Smooth muscle cell (in vitro differentiated cells): ENCODE data around the gene VARS1. TPM values are rescaled to one million over a fixed set of nuclear protein-coding genes. Genes with fewer than 3 reads are reported as not detected.
"Not testable (repeated sequence)": the region's sequence is repeated elsewhere in the genome, so short reads cannot be mapped to it uniquely, and the experiment has no call there.

Experiments
- DNase-seq: peaks from one replicate; lab custom pipeline; 2025; ENCODE audit not compliant: unreplicated experiment; lab: John Stamatoyannopoulos, UW
- H2AFZ ChIP-seq: fragments of 200-600 bp; sonication (generic); 2 replicates; pipeline ENCODE4 v1.6.0; 2016; ENCODE audit warnings: antibody characterized with exemption, low read depth, mild to moderate bottlenecking
- H3F3A ChIP-seq: fragments of 200-600 bp; sonication (generic); 2 replicates; pipeline ENCODE4 v1.6.0; 2017; ENCODE audit warnings: antibody characterized with exemption, low read depth
- H3K27ac ChIP-seq: fragments of 200-600 bp; sonication (generic); 2 replicates; pipeline ENCODE4 v1.5.1; 2016; ENCODE audit warnings: low read depth, mild to moderate bottlenecking
- H3K27me3 ChIP-seq: fragments of 200-600 bp; sonication (generic); 2 replicates; pipeline ENCODE4 v1.6.1; 2016; ENCODE audit warnings: low read depth, mild to moderate bottlenecking
- H3K36me3 ChIP-seq: fragments of 200-600 bp; sonication (generic); 2 replicates; pipeline ENCODE4 v1.5.1; 2016; ENCODE audit warnings: low read depth
- H3K4me1 ChIP-seq: fragments of 200-600 bp; sonication (generic); 2 replicates; pipeline ENCODE4 v1.5.1; 2016; ENCODE audit warnings: low read depth
- H3K4me2 ChIP-seq: fragments of 200-600 bp; sonication (generic); 2 replicates; pipeline ENCODE4 v1.6.0; 2016; ENCODE audit warnings: mild to moderate bottlenecking
- H3K4me3 ChIP-seq: fragments of 200-600 bp; sonication (generic); 2 replicates; pipeline ENCODE4 v1.5.1; 2016; ENCODE audit warnings: mild to moderate bottlenecking
- H3K79me2 ChIP-seq: fragments of 200-600 bp; sonication (generic); 2 replicates; pipeline ENCODE4 v1.6.0; 2016; ENCODE audit warnings: low read depth, mild to moderate bottlenecking
- H3K9ac ChIP-seq: fragments of 200-600 bp; sonication (generic); 2 replicates; pipeline ENCODE4 v1.6.0; 2016; ENCODE audit warnings: low read depth
- H3K9me3 ChIP-seq: fragments of 200-600 bp; sonication (generic); replicated peaks from 2 replicates; pipeline ENCODE4 v1.5.1; 2016; ENCODE audit warnings: low read depth
- H4K20me1 ChIP-seq: fragments of 200-600 bp; sonication (generic); 2 replicates; pipeline ENCODE4 v1.6.0; 2016; ENCODE audit warnings: low read depth
- whole genome bisulfite sequencing: methylation state at CpG from one replicate; pipeline ENCODE4 v1.1.7; 2016; ENCODE audit warnings: low lambda C conversion rate; 5-methylcytosine and 5-hydroxymethylcytosine counted together
- polyA plus RNA-seq: library from polyadenylated mRNA; unstranded; fragments of >200 nt; fragmentation: Nextera tagmentation; extraction: Ambion mirVana; gene quantifications from 2 replicates; pipeline ENCODE4 v1.2.1, GENCODE V29; 2016
- total RNA-seq: library from RNA; depleted of rRNA; stranded (reverse); fragments of >200 nt; gene quantifications from 2 replicates; pipeline ENCODE4 v1.2.3, GENCODE V29; 2014
- TF ChIP-seq, protein P1 (sequence below): fragments of 200-600 bp; sonication (generic); IDR thresholded peaks from 2 replicates; pipeline ENCODE4 v1.5.1; 2017; ENCODE audit warnings: borderline replicate concordance, mild to moderate bottlenecking, antibody characterized with exemption; ENCODE audit not compliant: insufficient read depth, poor library complexity, severe bottlenecking

The VARS1 gene
- total and polyA plus RNA-seq, 2 experiments from 2014 or later, result 60.8 to 80.8 TPM

DNA sequence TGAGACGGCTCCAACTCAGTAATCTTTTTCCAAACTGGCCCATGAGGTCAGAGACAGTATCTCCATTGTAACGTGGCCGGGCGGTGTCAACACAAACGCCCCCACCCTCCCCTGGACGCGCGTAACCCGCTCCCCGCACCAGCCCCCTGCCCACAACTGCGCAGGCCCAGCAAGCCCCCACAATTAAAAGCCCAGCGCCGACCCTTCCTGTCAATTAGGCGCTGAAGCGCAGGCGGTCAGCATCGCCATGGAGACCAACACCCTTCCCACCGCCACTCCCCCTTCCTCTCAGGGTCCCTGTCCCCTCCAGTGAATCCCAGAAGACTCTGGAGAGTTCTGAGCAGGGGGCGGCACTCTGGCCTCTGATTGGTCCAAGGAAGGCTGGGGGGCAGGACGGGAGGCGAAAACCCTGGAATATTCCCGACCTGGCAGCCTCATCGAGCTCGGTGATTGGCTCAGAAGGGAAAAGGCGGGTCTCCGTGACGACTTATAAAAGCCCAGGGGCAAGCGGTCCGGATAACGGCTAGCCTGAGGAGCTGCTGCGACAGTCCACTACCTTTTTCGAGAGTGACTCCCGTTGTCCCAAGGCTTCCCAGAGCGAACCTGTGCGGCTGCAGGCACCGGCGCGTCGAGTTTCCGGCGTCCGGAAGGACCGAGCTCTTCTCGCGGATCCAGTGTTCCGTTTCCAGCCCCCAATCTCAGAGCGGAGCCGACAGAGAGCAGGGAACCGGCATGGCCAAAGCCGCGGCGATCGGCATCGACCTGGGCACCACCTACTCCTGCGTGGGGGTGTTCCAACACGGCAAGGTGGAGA, 19.7 kb upstream of the VARS1 start, which contains the start of the genes HSPA1A and HSPA1L:
HSPA1A (plus strand) TSS at position 519 of the 814 bp plus-strand sequence; CDS start at position 733, 214 bp downstream.
HSPA1L (minus strand) TSS at position 259 of the 814 bp plus-strand sequence. CDS start 3,311 bp downstream, outside the sequence.
- peaks cover 20% of the 10 kb centered on the region for H3K4me1 ChIP-seq

DNA sequence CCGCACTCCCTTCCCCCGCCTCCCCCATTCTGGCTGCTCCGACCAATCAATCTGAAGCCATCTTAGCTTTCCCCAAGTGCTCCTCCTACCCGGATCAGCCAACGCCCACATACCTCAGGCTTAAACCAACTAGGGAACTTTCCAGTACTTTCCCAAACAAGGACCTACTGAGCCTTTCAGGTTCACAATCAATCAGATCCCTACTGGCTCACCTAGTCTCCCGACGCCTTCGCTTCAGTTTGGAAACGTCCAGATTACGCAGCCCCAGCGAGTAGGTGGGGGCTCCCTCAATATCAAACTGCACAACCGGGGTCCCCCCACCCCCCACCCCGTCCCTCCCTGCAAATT, 19.1 kb upstream of the VARS1 start:
- DNase-seq, result peak; percentile 88
- Histone ChIP-seq H3K4me1 (peaks cover 20% of the 10 kb centered on the region), H3K27me3 (no peaks in the 10 kb centered on the region), H3K9ac (peak overlapping the region; percentile 88), H2AFZ (peak overlapping the region; percentile 44), H3K27ac (peak overlapping the region; percentile 95), H3K36me3 (no peaks in the 10 kb centered on the region), H3K79me2 (peaks cover 14% of the 10 kb centered on the region), H3K4me3 (peak overlapping the region; percentile 69), H3F3A (peaks cover 16% of the 10 kb centered on the region), H3K4me2 (peak overlapping the region; percentile 92), H4K20me1 (peaks cover 4% of the 10 kb centered on the region), H3K9me3 (no peaks in the 10 kb centered on the region)
- TF ChIP-seq, protein P1, sequence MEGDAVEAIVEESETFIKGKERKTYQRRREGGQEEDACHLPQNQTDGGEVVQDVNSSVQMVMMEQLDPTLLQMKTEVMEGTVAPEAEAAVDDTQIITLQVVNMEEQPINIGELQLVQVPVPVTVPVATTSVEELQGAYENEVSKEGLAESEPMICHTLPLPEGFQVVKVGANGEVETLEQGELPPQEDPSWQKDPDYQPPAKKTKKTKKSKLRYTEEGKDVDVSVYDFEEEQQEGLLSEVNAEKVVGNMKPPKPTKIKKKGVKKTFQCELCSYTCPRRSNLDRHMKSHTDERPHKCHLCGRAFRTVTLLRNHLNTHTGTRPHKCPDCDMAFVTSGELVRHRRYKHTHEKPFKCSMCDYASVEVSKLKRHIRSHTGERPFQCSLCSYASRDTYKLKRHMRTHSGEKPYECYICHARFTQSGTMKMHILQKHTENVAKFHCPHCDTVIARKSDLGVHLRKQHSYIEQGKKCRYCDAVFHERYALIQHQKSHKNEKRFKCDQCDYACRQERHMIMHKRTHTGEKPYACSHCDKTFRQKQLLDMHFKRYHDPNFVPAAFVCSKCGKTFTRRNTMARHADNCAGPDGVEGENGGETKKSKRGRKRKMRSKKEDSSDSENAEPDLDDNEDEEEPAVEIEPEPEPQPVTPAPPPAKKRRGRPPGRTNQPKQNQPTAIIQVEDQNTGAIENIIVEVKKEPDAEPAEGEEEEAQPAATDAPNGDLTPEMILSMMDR, result no peak
- WGBS, result 3% methylated on average over 12 of the region's 13 CpGs

More for the DNA sequence above, 19.7 kb upstream of the VARS1 start, which contains the start of the genes HSPA1A and HSPA1L:
- no peaks in the 10 kb centered on the region for H3K27me3 ChIP-seq
- H3K9ac ChIP-seq, result peak within 1 kb of the TSS; percentile 88
- peaks cover 4% of the 10 kb centered on the region for H4K20me1 ChIP-seq
- peak within 1 kb of the TSS; percentile 92 for H3K4me2 ChIP-seq
- H3K27ac ChIP-seq, result peak within 1 kb of the TSS; percentile 95
- H3K9me3 ChIP-seq, result no peaks in the 10 kb centered on the region
- DNase-seq, result peak; percentile 92
- H3K36me3 ChIP-seq, result no peaks in the 10 kb centered on the region
- H3F3A ChIP-seq, result peaks cover 22% of the 10 kb centered on the region
- under 1% methylated on average over 53 of the region's 56 CpGs for WGBS
- TF ChIP-seq, protein P1, result no peak
- H2AFZ ChIP-seq, result peak within 1 kb of the TSS; percentile 69
- peaks cover 14% of the 10 kb centered on the region for H3K79me2 ChIP-seq
- H3K4me3 ChIP-seq, result peak within 1 kb of the TSS; percentile 69

DNA sequence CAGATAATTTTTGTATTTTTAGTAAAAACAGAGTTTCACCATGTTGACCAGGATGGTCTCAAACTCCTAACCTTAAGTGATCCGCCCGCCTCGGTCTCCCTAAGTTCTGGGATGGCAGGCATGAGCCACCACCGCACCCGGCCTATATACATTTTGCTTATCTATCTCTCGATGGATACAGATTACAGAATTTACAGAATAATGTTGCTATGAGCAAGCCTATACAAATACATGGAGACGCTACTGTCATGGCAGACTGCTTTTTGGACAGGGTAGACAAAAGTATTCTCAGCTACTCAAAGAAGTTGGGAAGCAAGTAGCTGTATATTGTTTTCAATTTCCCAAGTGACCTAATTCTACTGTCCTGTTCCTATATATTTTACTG, 17.9 kb upstream of the VARS1 start:
- Histone ChIP-seq H3K4me3 (peak overlapping the region; percentile 69), H3K9me3 (no peaks in the 10 kb centered on the region), H3K4me1 (peaks cover 20% of the 10 kb centered on the region), H2AFZ (peak overlapping the region; percentile 69), H3K4me2 (peak overlapping the region; percentile 92), H4K20me1 (peaks cover 4% of the 10 kb centered on the region), H3K27me3 (no peaks in the 10 kb centered on the region), H3K36me3 (no peaks in the 10 kb centered on the region), H3K27ac (peak overlapping the region; percentile 95), H3F3A (peaks cover 16% of the 10 kb centered on the region), H3K79me2 (peaks cover 10% of the 10 kb centered on the region), H3K9ac (peak overlapping the region; percentile 7)
- TF ChIP-seq, protein P1, result no peak
- WGBS, result 94% methylated on average over 7 of the region's 7 CpGs
- no peak for DNase-seq

DNA sequence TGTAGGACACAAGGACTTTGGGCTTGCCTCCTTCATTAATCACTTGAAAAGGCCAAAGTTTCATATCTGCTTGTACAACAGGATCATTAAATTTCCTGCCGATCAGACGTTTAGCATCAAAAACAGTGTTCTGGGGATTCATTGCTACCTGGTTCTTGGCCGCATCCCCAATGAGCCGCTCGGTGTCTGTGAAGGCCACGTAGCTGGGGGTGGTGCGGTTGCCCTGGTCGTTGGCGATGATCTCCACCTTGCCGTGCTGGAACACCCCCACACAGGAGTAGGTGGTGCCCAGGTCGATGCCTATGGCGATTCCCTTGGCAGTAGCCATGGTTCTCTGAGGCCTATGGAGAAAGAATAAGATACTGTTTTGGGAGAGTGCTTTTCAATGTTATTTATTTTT, 16.1 kb upstream of the VARS1 start:
- TF ChIP-seq, protein P1, result no peak
- H3K4me1 ChIP-seq, result peaks cover 15% of the 10 kb centered on the region

DNA sequence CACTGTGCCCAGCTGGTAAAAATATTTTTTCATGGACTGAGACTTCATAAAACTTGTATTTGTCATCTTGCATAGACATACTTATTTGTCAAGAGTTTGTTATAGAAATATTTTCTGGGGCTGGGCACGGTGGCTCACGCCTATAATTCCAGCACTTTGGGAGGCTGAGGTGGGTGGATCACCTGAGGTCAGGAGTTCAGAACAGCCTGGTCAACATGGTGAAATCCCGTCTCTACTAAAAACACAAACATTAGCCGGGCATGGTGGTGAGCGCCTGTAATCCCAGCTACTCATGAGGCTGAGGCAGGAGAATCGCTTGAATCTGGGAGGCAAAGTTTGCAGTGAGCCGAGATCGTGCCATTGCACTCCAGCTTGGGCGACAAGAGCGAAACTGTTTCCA, 13.0 kb upstream of the VARS1 start:
- H3K4me2 ChIP-seq, H2AFZ ChIP-seq, H3K4me1 ChIP-seq, H3K9ac ChIP-seq, H3K36me3 ChIP-seq, H3K27ac ChIP-seq, H4K20me1 ChIP-seq, H3K27me3 ChIP-seq, H3K4me3 ChIP-seq, H3K9me3 ChIP-seq, DNase-seq: not testable (repeated sequence)
- peaks cover 23% of the 10 kb centered on the region for H3K79me2 ChIP-seq
- WGBS, result 98% methylated on average over 10 of the region's 10 CpGs
- H3F3A ChIP-seq, result peaks cover 18% of the 10 kb centered on the region

More for the DNA sequence above, 16.1 kb upstream of the VARS1 start:
- no peaks in the 10 kb centered on the region for H3K27me3 ChIP-seq
- no peak overlapping the region for H3K4me2 ChIP-seq
- no peak for DNase-seq
- H3K9me3 ChIP-seq, result no peaks in the 10 kb centered on the region
- H3K27ac ChIP-seq, result no peak overlapping the region
- H2AFZ ChIP-seq, result no peak overlapping the region
- no peaks in the 10 kb centered on the region for H3K79me2 ChIP-seq
- 97% methylated on average over 12 of the region's 12 CpGs for WGBS
- no peaks in the 10 kb centered on the region for H3K36me3 ChIP-seq
- H3K4me3 ChIP-seq, result no peak overlapping the region
- H3K9ac ChIP-seq, result no peak overlapping the region
- H4K20me1 ChIP-seq, result no peaks in the 10 kb centered on the region
- peaks cover 24% of the 10 kb centered on the region for H3F3A ChIP-seq
